HG03432 (cell line): Measurements from ENCODE around the gene PLA2G6.
A peak's percentile ranks its signal among the peaks of the same experiment; 100 is the strongest.

ENCODE experiments used
- ATAC-seq: cut with Tn5 transposase; IDR thresholded peaks from one replicate; pipeline ENCODE4 v1.9.1; 2021; ENCODE audit warnings: mild to moderate bottlenecking, moderate library complexity; ENCODE audit not compliant: unreplicated experiment

Gene PLA2G6

GRCh38 chr22:38214302-38215056, 32.8 kb upstream of the PLA2G6 start:
- no peak for ATAC-seq

- ATAC-seq, result no peak
These were observed 32.3 kb upstream of the PLA2G6 start for GRCh38 chr22:38213990-38214301.

GRCh38 chr22:38213319-38213989, 31.8 kb upstream of the PLA2G6 start:
- no peak for ATAC-seq

- no peak for ATAC-seq
These were observed 30.8 kb upstream of the PLA2G6 start for GRCh38 chr22:38212442-38212841.

GRCh38 chr22:38211556-38211955, 29.9 kb upstream of the PLA2G6 start:
- ATAC-seq, result no peak

GRCh38 chr22:38208551-38208968, 26.9 kb upstream of the PLA2G6 start:
- no peak for ATAC-seq

- no peak for ATAC-seq
These were observed 26.3 kb upstream of the PLA2G6 start for GRCh38 chr22:38207898-38208432.

- ATAC-seq, result no peak
These were observed 23.9 kb upstream of the PLA2G6 start for GRCh38 chr22:38205261-38206128.

- ATAC-seq, result no peak
These were observed 23.2 kb upstream of the PLA2G6 start for GRCh38 chr22:38204784-38205183.

- ATAC-seq, result no peak
These were observed 22.4 kb upstream of the PLA2G6 start for GRCh38 chr22:38203855-38204514.

- no peak for ATAC-seq
These were observed 21.6 kb upstream of the PLA2G6 start for GRCh38 chr22:38203090-38203810.

GRCh38 chr22:38202437-38203089, 20.9 kb upstream of the PLA2G6 start:
- ATAC-seq, result peak; percentile 28

- ATAC-seq, result peak; percentile 62
These were observed 20.2 kb upstream of the PLA2G6 start, which contains the start of gene MAFF for GRCh38 chr22:38201711-38202436. Gene MAFF (plus strand): TSS chr22:38201994. CDS start chr22:38213854, 11,860 bp downstream.

GRCh38 chr22:38201371-38201710, 19.7 kb upstream of the PLA2G6 start:
- no peak for ATAC-seq

GRCh38 chr22:38199826-38200559, 18.4 kb upstream of the PLA2G6 start:
- no peak for ATAC-seq

GRCh38 chr22:38196791-38197419, 15.3 kb upstream of the PLA2G6 start:
- no peak for ATAC-seq

GRCh38 chr22:38193580-38193979, 11.9 kb upstream of the PLA2G6 start:
- ATAC-seq, result no peak

GRCh38 chr22:38192475-38192863, 10.8 kb upstream of the PLA2G6 start:
- no peak for ATAC-seq
